GM21360 (cell line): ENCODE data around the gene MAGI3.

Experiments
- ATAC-seq: cut with Tn5 transposase; IDR thresholded peaks from one replicate; pipeline ENCODE4 v1.9.1; 2021; ENCODE audit warnings: mild to moderate bottlenecking, moderate library complexity; ENCODE audit not compliant: unreplicated experiment

The MAGI3 gene

DNA sequence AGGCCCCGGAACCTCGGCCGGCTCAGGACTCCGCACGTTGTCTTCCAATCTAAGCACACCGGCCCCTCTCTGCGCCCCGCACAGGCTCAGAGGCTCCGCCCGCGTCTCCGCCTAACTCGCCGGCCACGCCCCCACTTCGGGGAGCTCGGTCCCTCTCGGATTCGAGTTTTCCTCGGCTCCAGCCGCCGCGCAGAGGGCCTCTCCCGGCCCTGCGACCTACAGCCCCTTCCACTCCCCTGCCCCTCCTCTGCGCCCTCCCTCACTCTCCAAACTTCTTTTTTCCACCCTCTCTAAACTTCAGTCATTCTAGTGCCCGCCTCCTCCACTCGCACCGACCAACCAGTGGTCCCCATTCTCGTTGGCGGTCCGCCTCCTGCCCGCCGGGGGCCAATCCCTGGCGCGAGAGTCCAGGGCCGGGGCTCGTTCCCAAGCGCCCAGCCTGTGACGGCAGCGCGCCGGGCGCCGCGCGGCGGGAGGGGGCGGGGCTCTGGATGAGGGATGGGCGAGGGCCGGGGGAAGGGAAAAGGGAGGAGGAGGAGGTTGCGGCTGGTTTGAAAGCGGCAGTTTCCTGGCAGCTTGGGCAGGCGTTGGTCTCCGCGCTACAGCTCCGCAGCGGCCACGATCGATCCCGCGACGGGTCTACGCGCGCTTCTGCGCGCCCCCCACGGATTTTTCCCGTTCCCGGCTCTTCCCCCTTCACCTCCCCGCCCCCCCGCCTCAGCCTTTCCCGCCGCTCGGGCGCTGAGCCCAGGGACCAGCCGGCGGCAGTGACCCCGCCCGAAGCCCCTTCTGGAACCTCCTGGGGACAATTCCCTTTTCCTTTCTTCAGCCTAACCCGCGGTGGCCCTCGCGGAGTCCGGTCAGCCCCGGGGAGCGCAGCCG, at the start of gene MAGI3:
Gene MAGI3 (plus strand): TSS at position 563 of the 882 bp plus-strand sequence. CDS start 519 bp downstream, outside the sequence.
- peak; percentile 99 for ATAC-seq

DNA sequence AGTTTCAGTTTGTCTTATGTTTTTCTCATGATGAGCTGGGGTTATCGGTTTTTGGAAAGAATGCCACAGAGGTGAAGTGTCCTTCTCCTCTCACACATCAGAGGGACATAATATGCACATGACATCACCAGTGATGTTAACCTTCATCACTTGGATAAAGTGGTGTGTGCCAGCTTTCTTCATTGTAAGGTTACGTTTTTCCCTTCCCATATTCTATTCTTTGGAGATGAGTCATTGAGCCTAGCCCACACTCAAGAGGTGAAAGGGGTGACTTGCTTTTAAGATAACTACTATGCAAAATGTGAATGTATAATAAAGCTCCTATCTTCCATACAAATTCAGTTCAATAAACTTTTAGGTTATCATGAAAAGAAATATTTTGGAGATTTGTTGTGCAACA, 36.7 kb upstream of the MAGI3 start:
- ATAC-seq = no peak

DNA sequence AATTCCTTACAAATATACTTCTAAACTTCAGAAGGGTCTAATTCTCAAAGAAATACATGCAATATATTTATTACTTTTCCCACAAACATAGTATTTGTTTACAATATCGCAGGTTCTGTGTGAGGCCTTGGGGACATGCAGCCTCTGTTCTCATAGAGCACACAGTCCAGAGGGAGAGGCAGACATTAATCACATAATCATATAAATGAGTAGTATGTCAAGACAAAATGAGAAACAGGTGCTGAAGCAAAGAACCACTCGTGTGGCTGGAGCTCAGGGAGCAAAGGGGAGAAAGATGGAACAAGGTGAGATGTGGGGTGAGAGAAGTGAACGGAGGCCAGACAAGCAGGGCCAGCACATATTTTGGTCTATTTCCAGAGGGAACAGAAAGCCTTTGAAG, 26.4 kb upstream of the MAGI3 start:
- ATAC-seq = no peak

DNA sequence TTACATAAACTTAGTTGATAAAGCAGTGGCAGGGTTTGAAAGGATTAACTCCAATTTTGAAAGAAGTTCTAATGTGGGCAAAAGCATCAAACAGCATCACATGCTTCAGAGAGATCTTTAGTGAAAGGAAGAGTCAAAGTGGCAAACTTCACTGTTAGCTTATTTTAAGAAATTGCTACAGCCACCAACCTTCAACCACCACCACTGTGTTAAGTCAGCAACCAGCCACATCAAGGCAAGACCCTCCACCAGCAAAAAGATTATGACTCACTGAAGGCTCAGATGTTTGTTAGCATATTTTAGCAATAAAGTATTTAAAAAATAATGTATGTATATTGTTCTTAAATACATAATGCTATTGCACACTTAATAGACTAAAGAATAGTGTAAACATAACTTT, 21.3 kb upstream of the MAGI3 start:
- ATAC-seq = no peak

DNA sequence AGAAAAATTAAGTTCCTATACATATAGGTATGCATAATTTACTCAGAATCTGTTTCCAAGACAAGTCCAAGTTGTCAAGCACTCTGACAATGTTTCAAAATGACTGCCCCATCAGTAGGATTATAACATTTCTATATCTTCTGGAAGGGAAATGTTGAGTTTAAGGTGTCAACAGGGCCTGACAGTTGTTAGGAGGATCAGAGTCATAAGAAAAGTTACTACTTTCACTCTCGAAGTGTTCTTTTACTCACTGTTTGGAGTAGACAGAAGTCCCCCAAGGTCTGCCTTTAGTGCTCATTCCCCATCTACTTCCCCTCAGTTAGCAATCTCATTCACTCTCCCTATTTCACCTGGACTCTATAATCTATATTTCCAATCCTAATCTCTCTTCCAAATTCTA, 20.6 kb upstream of the MAGI3 start:
- ATAC-seq = no peak

DNA sequence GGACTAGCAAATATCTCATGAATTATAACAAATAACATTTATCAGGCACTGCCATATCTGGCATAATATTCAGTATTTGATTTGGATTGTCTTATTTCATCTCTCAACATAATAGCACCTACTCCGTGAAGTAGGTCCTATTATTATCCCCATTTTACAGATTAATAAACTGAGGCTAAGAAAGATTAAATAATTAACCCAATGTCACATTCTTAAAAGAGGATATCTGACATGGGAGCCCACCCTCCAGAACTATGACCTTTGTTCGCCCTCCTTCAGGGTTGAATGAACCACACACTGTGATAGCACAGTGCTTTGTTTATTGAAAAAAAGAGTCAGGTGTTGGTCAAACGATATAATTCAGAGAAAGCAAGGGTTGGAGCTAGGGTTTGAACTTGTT, 19.4 kb upstream of the MAGI3 start:
- ATAC-seq = no peak

DNA sequence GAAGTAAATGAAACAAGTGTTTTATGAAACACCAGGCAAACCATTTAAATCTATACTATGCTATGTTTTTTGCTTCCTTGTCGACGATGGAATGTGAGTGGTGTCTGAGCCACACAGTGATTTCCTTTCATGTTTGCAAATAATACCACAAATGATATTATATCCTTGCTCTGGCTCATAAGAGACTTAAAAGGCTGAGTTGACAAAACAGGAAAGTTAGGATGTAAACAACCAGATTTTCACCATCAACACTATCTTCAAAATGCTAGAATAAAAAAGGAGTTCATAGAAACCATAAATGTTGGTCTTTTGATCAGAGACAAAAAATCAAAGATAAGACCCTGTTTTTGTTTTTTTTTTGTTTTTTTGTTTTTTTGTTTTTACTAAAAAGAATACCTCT, 17.8 kb upstream of the MAGI3 start:
- ATAC-seq = no peak

DNA sequence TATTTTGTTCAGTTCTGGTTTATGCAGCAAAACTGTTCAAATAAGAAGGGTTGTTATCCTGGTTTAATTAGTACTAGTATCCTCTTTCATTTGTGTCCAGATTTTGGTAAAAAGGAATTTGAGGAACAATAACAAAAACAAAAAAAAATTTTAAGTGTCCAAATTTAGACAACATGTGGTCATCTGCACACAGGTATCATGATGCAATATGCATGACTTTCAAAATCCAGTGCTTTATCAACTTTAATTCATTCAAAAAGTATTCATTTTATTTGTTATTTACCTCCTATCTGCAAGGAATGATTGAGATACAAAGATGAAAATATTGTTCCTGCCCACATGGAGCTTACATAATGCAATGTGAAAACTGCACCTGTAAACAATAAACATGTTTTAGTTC, 16.7 kb upstream of the MAGI3 start:
- ATAC-seq = no peak

DNA sequence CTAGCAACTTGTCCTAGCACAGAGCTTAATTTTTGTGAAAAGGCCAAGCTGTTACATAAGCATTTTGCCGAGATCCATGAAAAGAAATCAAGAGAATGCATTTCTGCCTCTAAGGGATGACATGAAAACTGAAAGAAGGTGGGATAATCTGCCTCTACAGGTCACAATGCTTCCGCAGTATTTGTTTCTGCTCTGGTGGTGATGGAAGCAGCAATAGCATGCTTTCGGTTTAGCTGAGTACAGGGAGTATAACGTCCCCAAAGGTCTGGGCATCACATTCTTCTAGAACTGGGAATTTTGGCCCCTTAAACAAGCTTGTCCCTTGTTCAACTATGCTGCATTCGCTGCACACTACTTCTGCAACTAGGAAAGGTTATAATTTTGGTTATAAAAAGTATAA, 14.4 kb upstream of the MAGI3 start:
- no peak for ATAC-seq

DNA sequence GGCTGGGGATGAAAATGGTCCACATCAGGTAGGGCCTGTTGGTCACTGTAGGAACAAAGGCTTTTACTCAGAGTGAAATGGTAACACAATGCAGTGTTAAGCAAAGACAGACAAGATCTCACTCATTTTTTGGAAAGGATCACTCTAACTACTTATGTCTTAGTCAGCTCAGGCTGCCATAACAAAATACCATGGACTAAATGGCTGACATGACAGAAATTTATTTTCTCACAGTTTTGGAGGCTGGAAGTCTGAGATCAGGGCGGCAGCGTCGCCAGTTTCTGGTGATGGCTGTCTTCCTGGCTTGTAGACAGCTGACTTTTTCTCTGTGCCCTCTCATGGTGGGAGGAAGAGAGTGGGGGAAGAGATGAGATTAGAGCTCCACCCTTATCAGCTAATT, 10.2 kb upstream of the MAGI3 start:
- ATAC-seq = no peak

DNA sequence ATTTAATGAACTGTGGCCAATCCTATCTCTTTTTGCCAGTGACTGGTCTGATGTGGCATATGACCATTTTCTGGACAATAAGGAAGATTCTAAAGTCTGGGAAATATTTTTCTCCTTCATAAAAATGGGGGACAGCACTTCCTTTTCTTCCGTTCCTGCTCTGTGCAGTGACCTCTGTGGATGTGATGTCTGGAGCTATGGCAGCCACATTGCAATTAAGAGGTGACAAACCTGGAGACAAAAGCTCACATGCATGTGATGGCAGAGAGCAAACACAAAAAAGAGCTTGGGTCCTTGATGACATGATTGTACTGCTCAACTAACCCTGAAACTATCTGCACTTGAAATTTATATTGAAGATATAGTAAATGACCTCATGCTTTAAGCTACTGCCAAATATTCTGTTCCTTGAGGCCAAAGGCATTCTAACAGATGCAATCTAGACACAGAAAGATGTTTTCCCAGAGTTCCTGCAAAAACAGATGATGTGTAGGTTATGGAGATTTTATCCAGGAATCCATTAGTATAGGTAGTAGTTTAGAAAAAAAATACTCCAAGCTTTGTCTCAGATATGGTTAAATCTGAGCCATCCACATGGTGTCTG, 2.2 kb upstream of the MAGI3 start:
- ATAC-seq = no peak

DNA sequence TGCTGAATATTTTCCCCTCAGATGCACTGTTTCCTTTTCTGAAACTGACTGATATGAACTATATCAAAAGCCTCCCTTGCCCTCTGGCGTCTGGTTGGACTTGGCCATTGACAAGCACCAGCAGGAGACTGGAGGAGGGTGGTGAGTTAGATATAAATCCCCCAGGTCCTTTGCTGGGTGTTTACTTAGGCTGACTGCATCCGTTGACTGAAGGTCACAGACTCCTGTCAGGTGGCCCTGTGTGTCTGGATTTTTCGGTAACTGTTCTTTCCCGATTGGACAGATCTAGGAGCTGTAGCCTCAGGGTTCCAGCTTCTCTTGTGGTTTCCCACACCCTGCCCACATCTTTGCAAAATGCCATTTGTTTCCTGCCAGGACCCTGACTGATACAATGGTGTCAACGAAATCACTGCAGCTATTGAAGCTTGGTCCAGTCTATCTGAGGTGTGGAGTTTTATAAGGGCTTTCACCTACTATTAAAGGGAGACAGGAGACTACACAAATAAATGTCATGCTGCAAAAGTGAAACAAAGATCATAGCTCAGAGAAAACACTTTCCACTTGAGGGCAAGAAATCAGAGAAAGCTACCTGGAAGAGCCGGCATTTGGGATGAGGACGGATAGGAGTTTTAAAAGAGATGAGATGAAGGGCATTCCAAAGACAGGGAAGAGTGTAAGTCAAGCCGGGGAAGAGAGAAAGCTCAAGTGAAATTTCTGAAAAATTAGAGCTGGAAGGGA, 1.5 kb upstream of the MAGI3 start:
- no peak for ATAC-seq

DNA sequence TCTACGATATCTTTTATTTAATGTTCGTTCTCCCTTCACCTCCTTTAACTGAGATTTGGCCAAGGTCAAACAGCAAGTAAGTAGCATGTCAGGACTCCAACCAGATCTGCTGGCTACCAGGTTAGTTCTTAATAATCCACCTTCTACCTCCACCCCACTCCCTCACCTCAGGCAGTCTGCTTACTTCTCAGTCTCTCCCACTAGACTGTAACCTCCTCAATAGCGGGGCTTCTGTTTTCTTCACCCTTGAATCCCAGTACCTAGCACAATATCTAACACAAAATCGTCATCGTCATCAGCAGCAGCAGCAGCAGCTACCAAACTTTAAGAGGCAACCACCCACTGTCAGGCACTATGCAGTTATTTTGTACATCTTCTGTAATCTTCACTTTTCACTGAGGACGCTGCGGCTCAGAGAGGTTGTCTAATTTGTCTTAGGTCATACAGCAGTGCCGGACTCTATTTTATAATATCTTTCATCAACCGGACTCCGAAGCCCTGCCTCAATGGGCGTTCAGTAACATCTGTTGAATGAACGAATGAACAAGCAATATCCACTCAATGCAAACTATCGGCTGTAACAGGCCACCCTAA, 859 bp upstream of the MAGI3 start:
- no peak for ATAC-seq

DNA sequence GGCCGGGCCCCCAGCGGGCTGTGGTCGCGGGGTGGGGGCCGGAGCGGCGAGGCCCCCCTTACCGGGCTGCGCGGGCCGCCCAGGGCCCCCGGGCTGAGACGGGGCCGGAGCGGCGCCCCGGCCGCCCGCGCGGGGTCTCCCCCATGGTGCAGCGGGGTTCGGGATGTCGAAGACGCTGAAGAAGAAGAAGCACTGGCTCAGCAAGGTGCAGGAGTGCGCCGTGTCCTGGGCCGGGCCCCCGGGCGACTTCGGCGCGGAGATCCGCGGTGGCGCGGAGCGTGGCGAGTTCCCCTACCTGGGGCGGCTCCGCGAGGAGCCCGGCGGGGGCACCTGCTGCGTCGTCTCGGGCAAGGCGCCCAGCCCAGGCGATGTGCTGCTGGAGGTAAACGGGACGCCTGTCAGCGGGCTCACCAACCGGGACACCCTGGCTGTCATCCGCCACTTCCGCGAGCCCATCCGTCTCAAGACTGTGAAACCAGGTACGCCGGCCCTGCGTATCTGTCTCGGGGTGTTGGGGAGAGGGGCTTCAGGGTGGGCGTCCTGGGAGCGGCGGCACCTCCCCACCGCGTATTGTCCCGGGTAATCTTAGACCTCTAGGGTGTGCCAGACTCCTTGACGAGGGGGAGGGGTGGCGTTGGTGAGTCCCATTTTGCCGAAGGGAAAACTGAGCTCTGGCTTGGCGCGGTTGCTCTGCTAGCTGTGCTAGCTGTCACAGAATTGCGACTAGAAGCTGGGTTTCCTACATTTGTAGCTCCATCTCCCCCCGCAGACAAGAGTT, 745 bp downstream of the MAGI3 start:
- ATAC-seq = no peak

DNA sequence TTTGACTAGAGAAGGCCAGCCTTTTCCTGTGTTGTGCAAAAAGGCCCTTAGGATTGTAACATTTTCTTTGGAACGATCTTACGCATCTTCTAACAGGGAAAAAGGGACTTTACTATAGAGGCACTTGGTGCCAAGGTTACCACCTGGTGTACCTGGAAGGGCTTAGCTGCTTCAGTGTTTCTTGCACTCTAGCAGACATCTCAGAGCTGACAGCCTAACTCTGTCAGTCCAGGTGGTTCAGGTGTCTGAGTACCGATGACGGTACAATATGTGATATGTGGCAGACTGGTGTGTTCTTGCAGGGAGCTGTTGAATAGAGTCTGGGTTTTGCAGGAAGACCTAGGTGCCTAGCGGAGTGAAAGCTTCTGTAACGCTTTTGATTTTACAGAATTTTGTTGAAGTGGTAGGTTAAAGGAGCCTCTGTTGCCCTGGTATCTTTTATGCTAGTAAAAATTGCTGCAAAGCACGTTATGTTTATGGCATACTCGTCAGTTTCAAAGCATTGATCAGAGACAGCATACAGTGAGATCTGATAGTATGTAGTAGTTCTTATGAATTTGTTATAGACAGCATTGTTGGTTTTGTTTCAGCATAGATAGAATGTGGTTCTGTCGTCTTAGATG, 1.4 kb downstream of the MAGI3 start:
- no peak for ATAC-seq

DNA sequence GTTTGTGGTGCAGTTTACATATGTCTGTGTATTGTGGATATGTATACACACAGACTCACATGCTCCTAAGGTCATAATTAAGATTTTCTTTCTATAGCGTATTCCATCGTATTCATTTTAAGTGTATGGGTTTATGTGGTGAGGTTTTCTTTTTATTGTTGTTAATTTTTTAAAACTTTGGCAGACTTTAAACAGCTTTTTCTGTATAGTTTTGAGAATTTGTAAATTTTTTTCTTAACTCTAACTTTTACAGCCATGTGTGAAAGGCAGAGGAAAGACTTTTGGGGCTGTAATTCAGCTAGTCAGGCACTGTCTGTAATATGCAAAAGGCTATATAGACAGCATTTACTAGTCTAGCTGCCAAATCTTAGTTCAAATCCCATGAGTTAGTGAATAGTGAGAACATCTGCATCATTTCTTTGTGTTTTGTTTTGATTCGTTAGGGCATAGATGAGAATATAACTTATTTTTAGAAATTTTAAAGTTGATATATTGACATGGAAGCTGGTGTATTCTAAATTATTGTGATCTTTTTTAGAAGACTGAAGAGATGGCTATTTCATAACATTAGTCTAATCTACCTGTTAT, 2.3 kb downstream of the MAGI3 start:
- ATAC-seq = no peak

DNA sequence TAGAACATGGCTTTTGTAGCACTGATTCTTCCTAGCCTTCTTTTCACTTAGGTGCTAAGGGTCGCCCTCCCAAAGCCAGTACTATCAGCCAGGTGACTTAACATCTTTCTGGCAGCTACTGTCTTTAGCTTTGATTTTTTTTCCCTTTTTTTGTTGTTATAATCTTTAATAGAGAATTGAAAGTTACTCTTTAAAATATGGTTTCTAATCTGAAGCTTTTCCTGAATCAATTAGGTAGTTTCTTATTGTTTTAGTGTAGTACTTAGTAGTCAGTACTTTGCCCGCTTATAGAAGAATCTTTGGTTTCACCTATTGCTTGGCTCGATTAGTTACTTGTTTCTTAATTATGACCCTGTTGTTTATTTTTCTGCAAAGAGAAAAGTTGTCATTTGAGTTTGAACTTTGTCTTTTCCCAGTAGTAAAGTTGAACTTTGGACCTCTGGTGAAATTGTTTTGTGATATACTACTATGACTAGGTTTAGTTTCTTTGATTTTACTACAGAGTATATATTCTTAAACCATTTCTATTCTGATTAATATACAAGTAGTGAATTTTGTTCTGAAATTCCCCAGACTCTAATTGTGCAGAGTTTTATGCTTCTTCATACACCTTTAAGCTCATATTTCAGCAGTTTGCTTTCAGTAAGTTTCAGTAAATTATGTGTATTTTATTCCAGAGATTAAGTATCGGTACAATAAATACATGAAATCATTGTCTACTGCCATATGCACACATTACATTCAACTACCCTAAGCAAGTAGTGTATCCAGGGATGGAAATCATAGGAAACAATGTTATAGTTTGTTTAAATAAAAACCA, 3.9 kb downstream of the MAGI3 start:
- no peak for ATAC-seq

DNA sequence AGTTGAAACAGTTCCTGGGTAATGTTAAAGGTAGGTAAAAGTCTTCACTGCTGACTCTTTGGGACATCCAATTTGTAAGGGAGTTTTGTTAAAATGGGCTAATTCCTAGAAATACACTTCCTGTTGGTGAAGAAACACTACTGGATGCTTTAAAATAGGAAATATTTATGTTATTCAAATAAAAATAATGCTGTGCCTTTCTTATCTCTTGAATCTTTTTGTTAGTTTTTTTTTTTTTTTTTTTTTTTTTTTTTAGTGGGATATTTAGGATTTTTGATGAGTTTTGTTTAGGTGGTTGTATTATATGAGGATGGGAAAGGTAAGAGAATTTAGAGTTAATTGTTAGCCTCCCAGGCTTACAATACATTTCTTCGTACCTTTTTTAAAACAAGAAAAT, 4.5 kb downstream of the MAGI3 start:
- ATAC-seq = no peak

DNA sequence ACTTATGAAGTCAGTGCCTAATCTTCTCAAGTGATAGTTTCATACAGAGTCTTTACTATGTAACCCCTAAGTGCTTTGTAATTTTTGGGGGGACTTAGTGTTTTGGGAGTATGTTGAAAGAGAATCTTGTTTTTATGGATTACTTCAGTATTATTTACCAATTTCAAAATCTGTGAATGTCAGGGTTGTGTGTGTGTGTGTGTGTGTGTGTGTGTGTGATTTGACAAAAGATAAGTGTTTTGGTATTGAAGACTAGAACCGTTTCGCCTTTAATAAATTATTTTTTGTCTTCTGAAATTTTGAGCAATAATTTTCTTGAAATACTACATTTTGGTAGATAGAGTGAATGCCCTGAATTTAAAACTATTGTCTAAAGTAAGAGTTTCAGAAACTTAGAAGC, 5.8 kb downstream of the MAGI3 start:
- no peak for ATAC-seq
